22Rv1 (cell line): ENCODE results near the gene WIPF2.

ENCODE experiments used
- H3K27ac ChIP-seq: fragments of 450-650 bp; 2 replicates; pipeline ENCODE4 v1.5.1; 2017
- ZFX ChIP-seq: fragments of 450-650 bp; IDR thresholded peaks from 2 replicates; pipeline ENCODE4 v1.6.1; 2017; ENCODE audit warnings: antibody characterized with exemption, borderline replicate concordance
- TF ChIP-seq, protein P1 (sequence below): fragments of 450-650 bp; IDR thresholded peaks from 2 replicates; pipeline ENCODE4 v1.5.1; 2017; ENCODE audit warnings: mild to moderate bottlenecking

The WIPF2 gene

DNA sequence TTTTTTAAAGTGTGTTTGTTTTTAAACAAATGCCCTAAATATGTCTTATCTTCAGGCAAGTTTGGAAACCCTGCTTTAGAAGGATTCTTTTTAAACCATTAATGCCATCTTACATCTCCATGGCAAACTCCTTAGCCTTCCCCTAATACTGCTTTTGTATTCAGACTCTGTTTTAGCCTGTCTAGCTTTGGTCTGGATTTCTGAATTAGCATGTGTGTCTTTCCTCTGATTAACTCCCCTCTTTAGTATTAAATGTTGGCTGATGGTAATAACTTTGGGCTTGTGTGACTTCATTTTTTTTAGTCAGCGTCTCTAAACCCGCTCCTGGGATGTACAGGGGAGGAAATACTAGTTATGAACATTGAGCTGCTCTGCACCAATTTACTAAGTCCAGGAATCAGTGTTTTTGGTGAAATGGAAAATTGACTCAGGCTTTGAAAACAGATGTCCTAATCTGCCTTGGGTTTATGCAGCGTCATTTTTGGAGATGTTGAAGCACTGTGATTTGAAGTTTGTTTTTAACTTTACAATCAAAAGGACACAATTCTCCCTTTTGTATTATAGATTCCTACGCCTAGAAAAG is 22.2 kb downstream of the WIPF2 start:
- H3K27ac ChIP-seq: no peak overlapping the region
- no peak for TF ChIP-seq ZFX
- TF ChIP-seq, protein P1, sequence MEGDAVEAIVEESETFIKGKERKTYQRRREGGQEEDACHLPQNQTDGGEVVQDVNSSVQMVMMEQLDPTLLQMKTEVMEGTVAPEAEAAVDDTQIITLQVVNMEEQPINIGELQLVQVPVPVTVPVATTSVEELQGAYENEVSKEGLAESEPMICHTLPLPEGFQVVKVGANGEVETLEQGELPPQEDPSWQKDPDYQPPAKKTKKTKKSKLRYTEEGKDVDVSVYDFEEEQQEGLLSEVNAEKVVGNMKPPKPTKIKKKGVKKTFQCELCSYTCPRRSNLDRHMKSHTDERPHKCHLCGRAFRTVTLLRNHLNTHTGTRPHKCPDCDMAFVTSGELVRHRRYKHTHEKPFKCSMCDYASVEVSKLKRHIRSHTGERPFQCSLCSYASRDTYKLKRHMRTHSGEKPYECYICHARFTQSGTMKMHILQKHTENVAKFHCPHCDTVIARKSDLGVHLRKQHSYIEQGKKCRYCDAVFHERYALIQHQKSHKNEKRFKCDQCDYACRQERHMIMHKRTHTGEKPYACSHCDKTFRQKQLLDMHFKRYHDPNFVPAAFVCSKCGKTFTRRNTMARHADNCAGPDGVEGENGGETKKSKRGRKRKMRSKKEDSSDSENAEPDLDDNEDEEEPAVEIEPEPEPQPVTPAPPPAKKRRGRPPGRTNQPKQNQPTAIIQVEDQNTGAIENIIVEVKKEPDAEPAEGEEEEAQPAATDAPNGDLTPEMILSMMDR: no peak

DNA sequence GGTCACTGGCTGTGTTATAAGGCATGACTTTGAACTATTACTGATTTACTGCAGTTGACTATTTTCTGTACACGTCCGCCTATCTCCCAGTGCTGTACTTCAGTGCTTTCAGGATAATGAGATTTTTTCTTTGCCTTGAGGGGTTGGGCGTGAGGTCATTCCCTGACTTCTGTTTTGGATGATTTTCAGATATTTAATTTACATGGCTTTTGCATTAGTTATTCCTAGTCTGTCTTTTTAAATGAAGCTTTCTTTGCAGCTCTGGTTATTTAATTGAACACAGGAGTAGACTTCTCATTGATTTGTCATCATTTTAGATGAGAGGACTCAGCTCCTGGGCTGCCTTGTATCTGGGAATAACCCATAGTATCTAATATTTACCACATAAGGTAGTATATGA is 23.7 kb downstream of the WIPF2 start:
- no peak for TF ChIP-seq ZFX
- TF ChIP-seq, protein P1: no peak
- H3K27ac ChIP-seq: no peak overlapping the region

DNA sequence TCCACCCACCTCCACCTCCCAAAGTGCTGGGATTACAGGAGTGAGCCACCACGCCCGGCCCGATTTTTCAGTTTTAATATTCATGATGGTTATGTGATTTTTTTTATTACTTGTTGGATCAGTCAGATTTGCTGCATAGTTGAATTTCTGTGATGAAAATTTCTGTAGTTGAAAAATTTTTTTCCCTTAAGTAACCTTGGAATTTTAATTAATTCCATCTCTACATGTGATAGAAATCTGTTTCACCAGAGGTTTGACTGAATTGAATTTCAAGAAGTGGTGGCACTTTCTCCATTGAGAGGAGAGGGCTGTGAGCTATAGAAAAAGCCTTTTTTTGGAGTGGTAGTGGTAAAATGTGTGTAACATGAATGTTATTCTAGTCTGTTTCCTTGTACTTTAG is 24.7 kb downstream of the WIPF2 start:
- no peak overlapping the region for H3K27ac ChIP-seq
- TF ChIP-seq, protein P1: no peak
- no peak for TF ChIP-seq ZFX

DNA sequence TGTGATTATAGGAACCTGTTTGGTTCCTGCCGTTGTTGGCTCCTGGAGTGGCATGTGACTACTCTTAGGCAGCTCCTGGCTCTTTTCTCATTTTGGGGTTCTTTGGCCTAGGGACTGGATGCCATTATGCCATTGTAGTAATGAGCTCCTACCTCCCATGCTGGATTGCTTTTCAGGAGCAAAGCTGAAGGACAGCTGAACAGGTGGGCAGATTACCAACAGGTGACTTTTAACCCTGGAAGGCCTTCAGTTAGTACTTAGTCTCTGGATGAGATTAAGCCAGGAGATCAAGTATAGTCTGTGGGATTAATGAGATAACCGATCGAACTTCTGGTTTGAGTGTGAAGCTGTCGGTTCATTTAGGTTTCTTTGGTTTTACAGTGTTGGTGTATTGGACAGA is 25.2 kb downstream of the WIPF2 start:
- TF ChIP-seq ZFX: no peak
- TF ChIP-seq, protein P1: no peak
- H3K27ac ChIP-seq: no peak overlapping the region

DNA sequence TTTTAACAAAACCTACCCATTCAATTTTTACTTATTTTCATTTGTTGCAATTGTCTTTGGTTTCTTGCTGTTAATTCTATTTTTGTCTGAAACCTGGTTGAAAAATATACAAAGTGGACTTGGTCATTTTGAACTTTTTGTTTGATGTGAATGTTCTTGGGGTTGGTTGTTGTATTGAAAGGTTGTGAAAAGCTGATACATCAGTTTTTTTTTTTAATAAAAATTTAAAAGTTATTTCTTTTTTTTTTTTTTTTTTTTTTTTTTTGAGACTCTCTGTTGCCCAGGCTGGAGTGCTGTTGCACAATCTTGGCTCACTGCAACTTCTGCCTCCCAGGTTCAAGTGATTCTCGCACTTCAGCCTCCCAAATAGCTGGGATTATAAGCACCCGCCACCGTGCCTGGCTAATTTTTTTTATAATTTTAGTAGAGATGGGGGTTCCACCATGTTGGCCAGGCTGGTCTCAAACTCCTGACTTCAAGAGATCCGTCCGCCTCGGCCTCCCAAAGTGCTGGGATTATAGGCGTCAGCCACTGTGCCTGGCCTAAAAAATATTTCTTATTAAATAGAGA is 28.9 kb downstream of the WIPF2 start:
- H3K27ac ChIP-seq: no peak overlapping the region
- TF ChIP-seq, protein P1: no peak
- TF ChIP-seq ZFX: no peak

DNA sequence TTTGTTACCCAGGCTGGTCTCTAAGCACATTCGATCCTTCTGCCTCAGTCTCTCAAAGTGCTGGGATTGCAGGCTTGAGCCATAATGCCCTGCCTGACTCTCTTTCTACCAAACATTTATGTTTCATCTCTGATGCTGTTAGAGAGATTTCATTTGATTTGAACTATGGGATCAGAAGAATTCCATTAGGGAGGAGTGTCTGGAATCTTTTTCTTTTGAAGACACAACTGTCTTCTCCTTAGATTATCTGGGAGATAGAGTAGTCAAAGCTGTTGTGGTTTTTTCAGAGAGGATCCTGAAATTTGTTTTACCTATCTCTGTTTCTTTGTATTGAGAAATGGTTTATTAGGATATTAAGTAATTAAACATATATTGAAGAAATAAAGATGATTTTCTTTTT is 29.4 kb downstream of the WIPF2 start:
- TF ChIP-seq ZFX: no peak
- TF ChIP-seq, protein P1: no peak
- no peak overlapping the region for H3K27ac ChIP-seq

DNA sequence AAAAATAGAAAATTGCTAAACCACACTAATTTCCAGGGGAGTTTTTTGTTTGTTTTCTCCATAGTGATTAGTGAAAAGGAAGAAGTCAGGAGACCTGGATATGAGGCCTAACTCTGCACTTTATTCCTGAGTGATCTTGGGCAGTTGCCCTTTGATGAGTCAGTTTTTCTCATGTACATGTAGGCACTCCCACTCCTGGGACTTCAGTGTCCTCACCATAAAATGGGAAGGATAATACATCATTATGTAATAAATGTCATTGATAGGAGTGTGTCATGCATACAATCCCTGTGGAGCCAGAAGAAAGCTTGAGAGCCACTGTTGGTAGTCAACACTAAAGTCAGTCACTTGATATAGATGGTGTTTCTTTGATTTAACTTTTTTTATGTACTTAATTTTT is 32.5 kb downstream of the WIPF2 start:
- H3K27ac ChIP-seq: no peak overlapping the region
- no peak for TF ChIP-seq ZFX
- TF ChIP-seq, protein P1: no peak
